Measurements from ENCODE around the gene SMG9. TPM values are rescaled to one million over a fixed set of nuclear protein-coding genes. Genes with fewer than 3 reads are reported as not detected.

SMG9 gene
- total RNA-seq, 4 donors from 2014 or later, result 13.7 to 22.8 (median 15.5) TPM

DNA sequence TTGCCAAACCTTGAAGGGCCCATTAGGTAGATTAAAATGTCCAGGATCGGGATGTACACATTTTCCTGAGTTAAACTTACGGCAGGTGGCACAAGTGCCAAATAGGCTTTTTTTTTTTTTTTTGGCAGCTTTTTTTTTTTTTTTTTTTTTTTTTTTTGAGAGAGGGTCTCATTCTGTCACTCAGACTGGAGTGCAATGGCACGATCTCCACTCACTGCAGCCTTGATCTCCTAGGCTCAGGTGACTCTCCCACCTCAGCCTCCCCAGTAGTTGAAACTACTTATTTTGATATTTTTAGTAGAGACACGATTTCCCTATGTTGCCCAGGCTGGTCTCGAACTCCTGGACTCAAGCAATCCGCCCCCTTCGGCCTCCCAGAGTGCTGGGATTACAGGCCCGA is 29.9 kb downstream of the SMG9 start:
- DNase-seq (ENCODE audit: low spot score) (no peak), ATAC-seq (ENCODE audit: low FRiP score) (no peak)
- no peak for TF ChIP-seq CTCF (IDR thresholded peaks at IDR 0.05)

- DNase-seq (ENCODE audit: low spot score), result no peak
- ATAC-seq (ENCODE audit: low FRiP score), result no peak
- no peak for TF ChIP-seq CTCF (IDR thresholded peaks at IDR 0.05)
Observed at GRCh38 chr19:43723588-43723987, 31.2 kb downstream of the SMG9 start.

GRCh38 chr19:43721469-43722048 is 33.2 kb downstream of the SMG9 start:
- ATAC-seq (ENCODE audit: low FRiP score), result no peak
- TF ChIP-seq CTCF (IDR thresholded peaks at IDR 0.05), result no peak
- no peak for DNase-seq (ENCODE audit: low spot score)

GRCh38 chr19:43720936-43721335 is 33.8 kb downstream of the SMG9 start:
- DNase-seq (ENCODE audit: low spot score), result no peak
- no peak for TF ChIP-seq CTCF (IDR thresholded peaks at IDR 0.05)
- no peak for ATAC-seq (ENCODE audit: low FRiP score)

- no peak for DNase-seq (ENCODE audit: low spot score)
- ATAC-seq (ENCODE audit: low FRiP score), result no peak
- TF ChIP-seq CTCF (IDR thresholded peaks at IDR 0.05), result no peak
Observed at GRCh38 chr19:43719918-43720317, 34.8 kb downstream of the SMG9 start.

DNA sequence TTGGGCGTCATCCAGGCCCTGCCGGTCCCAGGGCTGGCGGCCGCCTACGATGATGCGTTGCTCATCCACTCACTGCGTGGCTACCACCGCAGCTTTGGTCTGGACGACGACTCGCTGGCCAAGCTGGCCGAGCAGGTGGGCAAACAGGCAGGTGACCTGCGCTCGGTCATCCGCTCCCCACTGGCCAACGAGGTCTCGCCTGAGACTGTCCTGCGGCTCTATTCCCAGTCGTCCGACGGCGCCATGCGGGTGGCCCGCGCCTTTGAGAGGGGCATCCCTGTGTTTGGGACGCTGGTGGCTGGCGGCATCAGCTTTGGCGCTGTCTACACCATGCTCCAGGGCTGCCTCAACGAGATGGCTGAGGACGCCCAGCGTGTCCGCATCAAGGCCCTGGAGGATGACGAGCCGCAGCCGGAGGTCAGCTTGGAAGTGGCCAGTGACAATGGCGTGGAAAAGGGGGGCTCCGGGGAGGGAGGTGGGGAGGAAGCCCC is 35.3 kb downstream of the SMG9 start:
- no peak for DNase-seq (ENCODE audit: low spot score)
- TF ChIP-seq CTCF (IDR thresholded peaks at IDR 0.05), result no peak
- no peak for ATAC-seq (ENCODE audit: low FRiP score)

GRCh38 chr19:43718627-43719377 is 36.0 kb downstream of the SMG9 start:
- DNase-seq (ENCODE audit: low spot score) (no peak), ATAC-seq (ENCODE audit: low FRiP score) (no peak)
- no peak for TF ChIP-seq CTCF (IDR thresholded peaks at IDR 0.05)

Measured in omental fat pad (tissue), 4 donors.